Cardiac muscle cell (in vitro differentiated cells and primary cell): Measurements from ENCODE around the gene MGAT4D. TPM values are rescaled to one million over a fixed set of nuclear protein-coding genes. Genes with fewer than 3 reads are reported as not detected.

Experiments used
- DNase-seq, 2 donors: peaks; one replicate each; pipeline versions ENCODE4 v3.0.0 to v3.0.0-alpha.2; 2010 to 2017; ENCODE audit warnings: low read depth in 1 of 2, low spot score in 1 of 2
- H3K27ac ChIP-seq: fragments of 200-600 bp; sonication (generic); 2 replicates; pipeline ENCODE4 v1.5.1; 2016
- H3K27me3 ChIP-seq: fragments of 200-600 bp; sonication (generic); 2 replicates; pipeline ENCODE4 v1.6.0; 2016; ENCODE audit warnings: control low read depth
- H3K36me3 ChIP-seq: fragments of 200-600 bp; sonication (generic); 2 replicates; pipeline ENCODE4 v1.5.1; 2016; ENCODE audit warnings: control low read depth
- H3K4me1 ChIP-seq: fragments of 200-600 bp; sonication (generic); 2 replicates; pipeline ENCODE4 v1.8.1; 2017; ENCODE audit warnings: low read depth, mild to moderate bottlenecking, mixed run types
- H3K4me3 ChIP-seq: fragments of 200-600 bp; sonication (generic); 2 replicates; pipeline ENCODE4 v1.5.1; 2016; ENCODE audit warnings: mild to moderate bottlenecking
- H3K9me3 ChIP-seq: fragments of 200-600 bp; sonication (generic); 2 replicates; pipeline ENCODE4 v1.5.1; 2017; ENCODE audit warnings: low read depth, mild to moderate bottlenecking, control low read depth
- CTCF ChIP-seq: IDR thresholded peaks from 2 replicates; pipeline ENCODE4 v1.5.1; 2012; ENCODE audit warnings: low read depth, mild to moderate bottlenecking, low read length
- polyA plus RNA-seq: library from polyadenylated mRNA; unstranded; fragments of >200 nt; fragmentation: Nextera tagmentation; extraction: Ambion mirVana; gene quantifications from 2 replicates; pipeline ENCODE4 v1.2.1, GENCODE V29; 2016
- total RNA-seq: library from RNA; depleted of rRNA; stranded (reverse); fragments of >200 nt; gene quantifications from 2 replicates; pipeline ENCODE4 v1.2.3, GENCODE V29; 2016

MGAT4D gene
- total and polyA plus RNA-seq, 2 experiments from 2014 or later: not detected

GRCh38 chr4:140483445-140483844 lies 14.6 kb downstream of the MGAT4D start:
- Histone ChIP-seq H3K9me3 (no peaks in the 10 kb centered on the region), H3K36me3 (no peaks in the 10 kb centered on the region), H3K27me3 (peaks cover 4% of the 10 kb centered on the region), H3K27ac (no peak overlapping the region), H3K4me1 (no peaks in the 10 kb centered on the region), H3K4me3 (no peak overlapping the region)
- no peak for TF ChIP-seq CTCF
- DNase-seq: no peak

DNA sequence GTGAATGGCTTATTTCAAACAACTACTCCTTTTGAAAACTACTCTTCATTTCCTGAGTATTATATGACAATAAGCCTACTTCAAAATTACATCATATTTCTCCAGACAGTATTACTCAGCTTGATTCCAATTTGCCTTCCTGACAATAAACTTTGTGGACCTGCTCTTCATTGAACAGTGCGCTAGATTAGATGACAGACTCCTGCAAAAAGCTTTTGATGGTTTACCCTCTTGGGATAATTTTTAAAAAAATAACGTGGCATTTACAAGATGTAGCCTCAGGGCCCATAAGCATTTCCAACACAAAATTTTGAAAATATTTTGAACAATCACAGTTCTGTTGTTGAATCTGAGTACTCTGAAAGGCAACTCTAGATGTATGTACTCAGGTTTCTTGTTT lies 25.9 kb downstream of the MGAT4D start:
- no peak overlapping the region for H3K27ac ChIP-seq
- no peaks in the 10 kb centered on the region for H3K36me3 ChIP-seq
- no peak for TF ChIP-seq CTCF
- H3K4me3 ChIP-seq: no peak overlapping the region
- no peaks in the 10 kb centered on the region for H3K9me3 ChIP-seq
- peaks cover 18% of the 10 kb centered on the region for H3K4me1 ChIP-seq
- peaks cover 3% of the 10 kb centered on the region for H3K27me3 ChIP-seq
- DNase-seq: no peak

DNA sequence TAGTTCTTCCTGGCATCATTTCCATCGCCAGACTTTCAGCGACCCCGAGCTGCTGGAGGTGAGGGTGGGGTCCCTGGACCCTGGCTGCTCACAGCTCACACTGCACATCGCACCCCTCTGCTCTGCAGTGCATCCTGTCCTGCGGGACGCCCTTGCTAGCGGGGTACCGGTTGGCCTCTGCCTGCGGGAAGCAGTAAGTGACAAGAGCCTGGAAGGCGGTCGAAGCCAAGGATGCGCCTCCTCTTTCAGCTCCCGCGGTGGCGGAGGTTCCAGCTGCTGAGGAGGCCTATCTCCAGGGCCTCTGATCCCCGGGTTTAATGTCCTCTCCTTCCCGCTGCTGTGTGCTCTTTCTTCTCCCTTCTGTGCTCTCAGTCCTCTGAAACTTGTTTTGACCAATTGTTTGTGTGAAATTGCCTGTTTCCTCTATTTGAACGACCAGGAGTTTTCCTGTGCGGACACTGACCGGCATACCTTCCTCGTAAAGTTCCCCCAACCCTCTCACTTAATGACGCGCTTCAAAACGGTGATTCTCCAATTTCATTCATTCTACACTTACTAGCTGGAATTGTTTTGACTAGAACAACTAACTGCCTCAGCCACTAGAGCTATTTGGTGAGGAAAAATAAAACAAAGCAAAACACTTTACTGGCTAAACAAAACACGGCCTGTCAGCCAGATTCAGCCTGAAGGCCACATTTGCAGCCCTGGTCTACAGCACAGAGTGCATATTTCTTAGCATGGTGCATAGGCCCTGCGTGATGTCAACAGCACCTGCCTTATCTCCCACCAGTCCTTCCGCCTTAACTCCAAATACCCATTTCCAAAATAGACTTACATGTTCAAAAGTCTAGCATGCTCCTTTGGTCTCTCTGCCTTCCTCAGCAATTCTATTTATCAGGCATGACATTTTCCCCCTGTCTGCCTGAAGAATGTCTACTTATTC lies 28.0 kb downstream of the MGAT4D start:
- no peak for TF ChIP-seq CTCF
- Histone ChIP-seq H3K36me3 (no peaks in the 10 kb centered on the region), H3K4me1 (peaks cover 24% of the 10 kb centered on the region), H3K27ac (no peak overlapping the region), H3K27me3 (peaks cover 3% of the 10 kb centered on the region), H3K4me3 (no peak overlapping the region), H3K9me3 (no peaks in the 10 kb centered on the region)
- peak in 1 of 2 donors; percentile 36 for DNase-seq

DNA sequence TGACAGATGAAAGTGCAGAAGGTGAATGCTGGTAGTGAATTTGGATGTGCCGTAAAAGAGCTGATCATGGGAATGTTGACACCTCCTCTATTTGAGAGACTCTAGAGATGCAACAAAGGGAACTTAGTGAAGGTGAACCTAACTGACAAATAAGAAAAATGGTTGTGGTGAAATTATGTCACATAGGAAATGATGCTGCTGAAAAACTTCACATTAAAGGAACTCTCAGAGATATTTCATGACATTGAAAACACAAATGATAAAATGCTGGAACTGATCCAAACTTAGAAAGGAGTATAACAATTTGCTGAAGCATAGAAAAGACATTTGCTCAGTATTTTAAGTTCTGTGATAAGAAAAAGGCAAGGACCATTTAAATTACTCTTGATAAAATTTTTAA lies 31.9 kb downstream of the MGAT4D start:
- DNase-seq: no peak
- Histone ChIP-seq H3K4me3 (no peak overlapping the region), H3K4me1 (peaks cover 10% of the 10 kb centered on the region), H3K36me3 (no peaks in the 10 kb centered on the region), H3K27ac (no peak overlapping the region), H3K9me3 (no peaks in the 10 kb centered on the region), H3K27me3 (peaks cover 3% of the 10 kb centered on the region)
- no peak for TF ChIP-seq CTCF

DNA sequence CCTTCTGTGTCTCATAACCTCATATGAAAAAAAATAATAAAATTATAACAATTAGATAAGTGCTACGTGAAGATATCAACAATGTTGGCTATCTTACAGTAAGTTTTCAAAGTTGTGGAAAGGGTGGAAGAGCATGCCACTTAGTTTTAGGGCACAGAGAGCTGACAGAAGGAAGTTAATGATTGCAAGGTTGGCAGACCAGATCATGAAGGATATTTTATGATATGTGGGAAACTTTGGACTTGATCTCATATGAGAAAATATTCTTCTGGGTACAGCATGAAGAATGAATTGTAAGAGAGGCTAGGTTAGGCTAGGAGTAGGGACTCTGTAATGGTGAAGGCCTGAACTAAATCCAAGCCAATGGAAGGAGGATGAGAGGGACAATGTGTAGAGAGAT lies 34.5 kb downstream of the MGAT4D start:
- Histone ChIP-seq H3K36me3 (no peaks in the 10 kb centered on the region), H3K27ac (no peak overlapping the region), H3K9me3 (no peaks in the 10 kb centered on the region), H3K4me3 (no peak overlapping the region), H3K4me1 (peaks cover 6% of the 10 kb centered on the region), H3K27me3 (peaks cover 3% of the 10 kb centered on the region)
- no peak for DNase-seq
- TF ChIP-seq CTCF: no peak
